Midbrain (tissue), 1 donor: Measurements from ENCODE around the gene SEPHS2.
"Not testable (repeated sequence)": the region's sequence is repeated elsewhere in the genome, so short reads cannot be mapped to it uniquely, and the experiment has no call there.

Source experiments
- DNase-seq: peaks from one replicate; lab custom pipeline; 2025; lab: John Stamatoyannopoulos, UW

SEPHS2 gene

GRCh38 chr16:30445408-30446202, at the start of gene SEPHS2:
SEPHS2 (minus strand) TSS chr16:30445874; CDS start chr16:30445727, 147 bp downstream.
- peak; percentile 94 for DNase-seq

- DNase-seq = no peak
These were observed 49.0 kb upstream of the SEPHS2 start for GRCh38 chr16:30494709-30495108.

- no peak for DNase-seq
These were observed 48.3 kb upstream of the SEPHS2 start for GRCh38 chr16:30493941-30494488.

- DNase-seq = no peak
These were observed 46.2 kb upstream of the SEPHS2 start for GRCh38 chr16:30491744-30492308.

- DNase-seq = no peak
These were observed 45.6 kb upstream of the SEPHS2 start for GRCh38 chr16:30491229-30491628.

GRCh38 chr16:30490210-30490609, 44.5 kb upstream of the SEPHS2 start:
- peak; percentile 4 for DNase-seq

GRCh38 chr16:30488764-30489605, 43.3 kb upstream of the SEPHS2 start:
- no peak for DNase-seq

GRCh38 chr16:30485818-30486436, 40.3 kb upstream of the SEPHS2 start:
- DNase-seq = no peak

- DNase-seq = no peak
These were observed 39.2 kb upstream of the SEPHS2 start for GRCh38 chr16:30484887-30485286.

- no peak for DNase-seq
These were observed 36.7 kb upstream of the SEPHS2 start for GRCh38 chr16:30482366-30482765.

- DNase-seq = no peak
These were observed 35.7 kb upstream of the SEPHS2 start for GRCh38 chr16:30481381-30481780.

GRCh38 chr16:30478766-30479478, 33.2 kb upstream of the SEPHS2 start:
- DNase-seq = no peak

- DNase-seq = not testable (repeated sequence)
These were observed 32.1 kb upstream of the SEPHS2 start for GRCh38 chr16:30477773-30478172.

GRCh38 chr16:30476991-30477390, 31.3 kb upstream of the SEPHS2 start:
- no peak for DNase-seq

GRCh38 chr16:30474684-30475083, 29.0 kb upstream of the SEPHS2 start:
- no peak for DNase-seq

- no peak for DNase-seq
These were observed 28.4 kb upstream of the SEPHS2 start for GRCh38 chr16:30474074-30474452.

GRCh38 chr16:30473231-30474073, 27.8 kb upstream of the SEPHS2 start:
- no peak for DNase-seq

GRCh38 chr16:30472328-30472942, 26.8 kb upstream of the SEPHS2 start, which contains the start of gene ITGAL:
ITGAL (plus strand) TSS chr16:30472742; CDS start chr16:30472838, 96 bp downstream.
- DNase-seq = peak; percentile 6

- DNase-seq = no peak
These were observed 24.9 kb upstream of the SEPHS2 start for GRCh38 chr16:30470632-30470995.

- DNase-seq = no peak
These were observed 24.5 kb upstream of the SEPHS2 start for GRCh38 chr16:30470170-30470512.
